IPS-20b (cell line): ENCODE measurements around the gene HDAC9.

ENCODE experiments used
- H3K27ac ChIP-seq: one replicate; pipeline ENCODE4 v1.5.1; 2013; ENCODE audit warnings: low read length
- H3K27me3 ChIP-seq: 2 replicates; pipeline ENCODE4 v1.6.1; 2013; ENCODE audit warnings: mild to moderate bottlenecking, low read length, inconsistent platforms; ENCODE audit not compliant: insufficient read depth
- H3K36me3 ChIP-seq: 2 replicates; pipeline ENCODE4 v1.6.1; 2013; ENCODE audit warnings: low read depth, mild to moderate bottlenecking, inconsistent platforms, low read length, moderate library complexity; ENCODE audit not compliant: insufficient read depth
- H3K4me1 ChIP-seq: 2 replicates; pipeline ENCODE4 v1.6.1; 2013; ENCODE audit warnings: mild to moderate bottlenecking, control low read depth, inconsistent platforms, low read length, moderate library complexity; ENCODE audit not compliant: insufficient read depth
- H3K4me3 ChIP-seq: 2 replicates; pipeline ENCODE4 v1.5.1; 2013; ENCODE audit warnings: mild to moderate bottlenecking, low read length, inconsistent platforms
- H3K9ac ChIP-seq: 2 replicates; pipeline ENCODE4 v1.6.1; 2013; ENCODE audit warnings: low read depth, mild to moderate bottlenecking, inconsistent platforms, low read length, moderate library complexity
- H3K9me3 ChIP-seq: 2 replicates; pipeline ENCODE4 v1.6.1; 2013; ENCODE audit warnings: mild to moderate bottlenecking, low read depth, low read length, inconsistent platforms; ENCODE audit not compliant: insufficient read depth

HDAC9 gene

DNA sequence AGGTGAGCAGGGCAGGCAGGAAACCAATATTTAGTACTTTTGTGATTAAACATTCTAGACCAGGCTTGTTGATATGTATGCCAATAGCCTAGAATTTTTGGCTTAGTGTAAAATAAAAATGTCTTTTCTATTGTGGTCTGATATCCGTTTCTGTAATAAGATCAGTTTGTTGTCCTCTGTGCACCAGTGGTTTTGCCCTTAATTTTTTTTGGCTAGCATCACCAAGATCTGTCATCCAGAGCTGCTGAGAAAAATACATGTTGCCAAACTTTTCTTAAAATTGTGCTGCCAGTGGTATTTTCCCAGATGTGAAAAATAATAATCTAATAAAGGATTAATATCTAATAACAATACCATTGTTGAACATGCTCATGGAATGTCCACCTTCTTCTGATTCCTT lies 506.3 kb downstream of the HDAC9 start:
- no peaks in the 10 kb centered on the region for H3K36me3 ChIP-seq
- H3K9ac ChIP-seq = no peak overlapping the region
- H3K4me3 ChIP-seq = no peak overlapping the region
- peaks cover 9% of the 10 kb centered on the region; the same call in 1 of the 2 replicates for H3K4me1 ChIP-seq
- H3K9me3 ChIP-seq = no peaks in the 10 kb centered on the region
- H3K27ac ChIP-seq = no peak overlapping the region
- H3K27me3 ChIP-seq = no peaks in the 10 kb centered on the region

DNA sequence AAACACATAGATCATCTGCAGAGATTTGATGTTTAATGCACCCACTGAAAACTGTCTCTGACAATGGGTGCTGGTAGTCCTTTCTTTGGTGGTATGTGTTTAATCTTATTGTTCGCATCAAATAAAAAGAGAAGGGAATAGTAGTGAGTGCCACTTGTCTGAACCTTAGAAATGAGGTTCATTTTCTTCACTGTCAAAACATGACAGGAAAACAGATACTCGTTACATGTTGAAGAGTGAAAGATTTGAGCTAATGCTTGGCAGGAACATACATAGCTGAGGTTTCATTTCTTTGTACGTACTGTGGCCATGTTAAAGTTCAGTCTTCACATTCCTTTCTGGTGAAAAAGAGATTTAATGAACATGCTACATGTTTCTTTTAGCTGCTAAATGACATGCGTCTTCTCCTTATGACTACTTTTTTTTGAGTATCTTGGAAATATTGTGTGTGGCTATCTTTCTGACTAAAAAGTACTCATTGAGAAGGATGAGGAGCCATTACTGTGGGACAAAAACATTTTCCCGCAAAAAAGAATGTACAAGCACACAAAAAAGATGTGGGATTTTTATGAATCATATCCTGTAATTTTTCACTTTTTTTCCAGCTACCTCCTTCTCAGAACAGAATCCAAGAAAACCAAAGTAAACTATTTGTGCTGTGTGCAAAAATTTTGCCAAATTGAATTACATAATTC lies 513.8 kb downstream of the HDAC9 start:
- H3K4me3 ChIP-seq = no peak overlapping the region
- no peak overlapping the region for H3K9ac ChIP-seq
- H3K4me1 ChIP-seq = no peaks in the 10 kb centered on the region
- no peaks in the 10 kb centered on the region for H3K27me3 ChIP-seq
- no peaks in the 10 kb centered on the region for H3K9me3 ChIP-seq
- no peak overlapping the region for H3K27ac ChIP-seq
- H3K36me3 ChIP-seq = no peaks in the 10 kb centered on the region

GRCh38 chr7:19009936-19010280 lies 514.4 kb downstream of the HDAC9 start:
- Histone ChIP-seq H3K4me3 (no peak overlapping the region), H3K27me3 (no peaks in the 10 kb centered on the region), H3K9me3 (no peaks in the 10 kb centered on the region), H3K27ac (no peak overlapping the region), H3K9ac (no peak overlapping the region), H3K36me3 (no peaks in the 10 kb centered on the region), H3K4me1 (no peaks in the 10 kb centered on the region)

DNA sequence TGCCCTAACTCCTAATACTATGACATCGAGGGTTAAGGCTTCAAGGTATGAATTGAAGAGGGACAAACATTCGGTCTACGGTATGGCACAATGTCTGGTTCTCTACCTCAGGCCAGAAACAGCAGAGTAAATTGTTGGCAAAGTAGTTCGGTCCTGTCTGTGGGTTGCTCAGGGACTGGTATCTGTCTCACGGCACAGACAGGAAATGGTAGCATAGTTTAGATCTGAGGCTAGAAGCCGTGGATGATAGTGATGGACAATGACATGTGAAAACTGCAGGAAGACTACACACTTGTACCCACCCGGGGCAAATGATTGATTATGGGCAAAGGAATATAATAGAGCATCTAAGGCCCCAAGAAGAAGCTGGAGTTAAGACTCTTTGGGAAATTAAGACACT lies 515.7 kb downstream of the HDAC9 start:
- no peak overlapping the region for H3K4me3 ChIP-seq
- no peaks in the 10 kb centered on the region for H3K36me3 ChIP-seq
- no peak overlapping the region for H3K27ac ChIP-seq
- H3K9me3 ChIP-seq = no peaks in the 10 kb centered on the region
- no peaks in the 10 kb centered on the region for H3K4me1 ChIP-seq
- no peak overlapping the region for H3K9ac ChIP-seq
- no peaks in the 10 kb centered on the region for H3K27me3 ChIP-seq

DNA sequence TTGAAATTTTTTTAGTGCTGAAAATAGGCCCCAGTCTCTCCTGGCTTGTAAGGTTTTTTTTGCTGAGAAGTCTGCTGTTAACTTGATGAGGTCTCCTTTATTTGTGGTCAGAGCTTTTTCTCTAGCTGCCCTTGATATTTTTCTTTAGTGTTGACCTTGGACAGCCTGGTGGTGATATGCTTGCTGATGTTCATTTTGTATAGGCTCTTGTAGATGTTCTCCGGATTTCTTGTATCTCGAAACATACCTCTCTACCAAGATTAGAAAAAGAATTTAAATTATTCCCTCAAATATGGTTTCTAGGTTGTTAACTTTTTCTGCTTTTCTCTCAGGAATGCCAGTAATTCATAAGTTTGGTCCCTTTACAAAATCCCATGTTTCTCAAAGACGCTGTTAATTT lies 519.5 kb downstream of the HDAC9 start:
- Histone ChIP-seq H3K4me1 (peaks cover 2% of the 10 kb centered on the region), H3K27me3 (no peaks in the 10 kb centered on the region), H3K36me3 (no peaks in the 10 kb centered on the region), H3K9me3 (no peaks in the 10 kb centered on the region), H3K4me3 (no peak overlapping the region), H3K9ac (no peak overlapping the region), H3K27ac (no peak overlapping the region)

DNA sequence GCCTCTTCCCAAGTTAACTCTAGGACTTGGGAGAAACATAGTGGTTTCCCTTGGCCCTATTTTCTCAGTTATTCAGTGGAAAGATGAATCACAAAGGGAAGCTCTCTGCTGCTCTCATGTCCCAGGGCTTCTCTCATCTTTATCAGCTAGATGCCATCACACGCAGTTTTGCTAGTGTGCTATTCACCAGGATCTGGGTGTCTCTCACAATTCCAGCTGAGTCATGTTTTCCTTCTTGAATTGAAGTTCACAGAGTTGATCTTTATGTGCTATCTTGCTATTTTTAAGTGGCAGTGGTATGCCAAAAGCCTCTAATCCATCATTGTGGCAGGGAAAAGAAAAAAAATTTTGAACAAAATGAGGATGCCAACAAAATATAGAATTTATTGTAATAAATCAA lies 520.6 kb downstream of the HDAC9 start:
- no peaks in the 10 kb centered on the region for H3K36me3 ChIP-seq
- no peak overlapping the region for H3K27ac ChIP-seq
- H3K4me1 ChIP-seq = peaks cover 11% of the 10 kb centered on the region
- no peak overlapping the region for H3K9ac ChIP-seq
- no peaks in the 10 kb centered on the region for H3K9me3 ChIP-seq
- H3K4me3 ChIP-seq = no peak overlapping the region
- H3K27me3 ChIP-seq = no peaks in the 10 kb centered on the region

GRCh38 chr7:19017374-19017773 lies 521.8 kb downstream of the HDAC9 start:
- Histone ChIP-seq H3K27ac (no peak overlapping the region), H3K4me1 (peaks cover 12% of the 10 kb centered on the region), H3K4me3 (no peak overlapping the region), H3K9me3 (no peaks in the 10 kb centered on the region), H3K27me3 (no peaks in the 10 kb centered on the region), H3K9ac (no peak overlapping the region), H3K36me3 (no peaks in the 10 kb centered on the region)

DNA sequence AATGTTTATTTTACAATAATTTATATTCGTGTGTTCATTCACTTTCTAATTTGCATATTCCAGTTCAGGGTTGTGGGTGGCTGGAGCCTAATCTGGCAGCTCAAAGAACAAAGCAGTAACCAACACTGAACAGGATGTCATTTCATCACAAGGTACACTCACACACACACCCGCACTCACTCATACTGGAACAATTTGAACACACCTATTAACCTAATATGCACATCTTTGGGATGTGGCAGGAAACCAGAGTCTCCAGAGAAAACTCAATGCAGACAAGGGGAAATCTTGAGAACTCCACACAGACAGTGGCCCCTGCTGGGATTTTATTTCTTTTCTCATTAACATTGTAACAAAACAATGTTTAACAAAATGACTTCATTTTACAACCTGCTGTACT lies 524.5 kb downstream of the HDAC9 start:
- Histone ChIP-seq H3K36me3 (no peaks in the 10 kb centered on the region), H3K9me3 (no peaks in the 10 kb centered on the region), H3K9ac (no peak overlapping the region), H3K27me3 (no peaks in the 10 kb centered on the region), H3K4me1 (peaks cover 12% of the 10 kb centered on the region), H3K4me3 (no peak overlapping the region), H3K27ac (no peak overlapping the region)

- Histone ChIP-seq H3K9ac (no peak overlapping the region), H3K4me3 (no peak overlapping the region), H3K4me1 (peaks cover 12% of the 10 kb centered on the region), H3K27me3 (no peaks in the 10 kb centered on the region), H3K27ac (no peak overlapping the region), H3K9me3 (no peaks in the 10 kb centered on the region), H3K36me3 (no peaks in the 10 kb centered on the region)
Observed at GRCh38 chr7:19020711-19021110, 525.2 kb downstream of the HDAC9 start.

DNA sequence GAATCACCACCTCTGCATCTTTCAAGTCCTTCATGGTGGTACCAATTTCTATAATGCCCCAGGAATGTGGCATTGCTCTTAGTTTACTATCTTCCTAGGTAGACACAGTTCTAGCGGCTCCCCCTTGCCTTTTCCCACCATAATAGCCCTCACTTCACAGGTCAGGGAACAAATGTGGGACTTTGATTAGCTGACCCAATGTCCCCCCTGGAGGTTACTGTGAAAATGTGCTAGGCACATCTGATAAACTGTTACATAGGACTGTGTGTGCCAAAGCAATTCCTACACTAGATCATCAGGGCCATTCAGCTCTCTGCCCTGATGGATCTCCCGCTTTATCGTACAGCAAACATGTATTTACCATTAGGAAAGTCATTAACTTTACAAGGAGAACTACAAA lies 527.9 kb downstream of the HDAC9 start:
- H3K36me3 ChIP-seq = no peaks in the 10 kb centered on the region
- H3K9me3 ChIP-seq = no peaks in the 10 kb centered on the region
- no peak overlapping the region for H3K27ac ChIP-seq
- H3K9ac ChIP-seq = no peak overlapping the region
- H3K4me3 ChIP-seq = no peak overlapping the region
- no peaks in the 10 kb centered on the region for H3K27me3 ChIP-seq
- peaks cover 12% of the 10 kb centered on the region for H3K4me1 ChIP-seq

- Histone ChIP-seq H3K27me3 (no peaks in the 10 kb centered on the region), H3K9me3 (no peaks in the 10 kb centered on the region), H3K36me3 (no peaks in the 10 kb centered on the region), H3K4me1 (peaks cover 12% of the 10 kb centered on the region), H3K9ac (no peak overlapping the region), H3K27ac (no peak overlapping the region), H3K4me3 (no peak overlapping the region)
Observed at GRCh38 chr7:19024261-19024660, 528.7 kb downstream of the HDAC9 start.

DNA sequence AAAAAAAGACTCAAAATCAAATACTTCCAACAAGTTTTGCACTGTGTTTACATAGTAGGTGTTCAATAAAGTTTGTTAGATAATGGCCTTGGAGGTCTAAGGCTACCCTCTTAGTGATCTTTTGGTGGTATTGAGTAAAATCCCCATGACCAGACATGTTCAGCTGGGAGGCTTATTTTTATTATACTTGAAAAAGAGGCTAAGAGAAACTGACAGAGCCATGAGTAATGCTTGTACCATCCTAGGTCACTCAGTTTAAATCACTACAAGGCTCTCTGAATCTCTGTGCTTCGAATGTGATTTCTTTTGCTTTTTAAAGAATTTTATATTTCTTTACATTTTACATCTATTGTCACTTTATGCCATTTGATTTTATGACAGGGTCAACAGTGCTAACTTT lies 531.3 kb downstream of the HDAC9 start:
- Histone ChIP-seq H3K27me3 (no peaks in the 10 kb centered on the region), H3K36me3 (no peaks in the 10 kb centered on the region), H3K27ac (no peak overlapping the region), H3K4me3 (no peak overlapping the region), H3K4me1 (no peaks in the 10 kb centered on the region), H3K9me3 (no peaks in the 10 kb centered on the region), H3K9ac (no peak overlapping the region)
